OCI-LY7 (cell line): ENCODE data around the gene KLK15. TPM values are rescaled to one million over a fixed set of nuclear protein-coding genes. Genes with fewer than 3 reads are reported as not detected.

ENCODE experiments used
- BruUV-seq: library from RNA; stranded (reverse); fragments of 400-500 nt; replicated peaks from 2 replicates; lab custom pipeline; 2021; lab: Mats Ljungman, UMichigan
- CTCF ChIA-PET: fragments of 300-600 bp; sonication (Branson Sonifier 250); formaldehyde crosslinking; loops from one replicate; lab custom pipeline; 2022; ENCODE audit warnings: antibody characterized with exemption; ENCODE audit not compliant: unreplicated experiment; lab: Charles Lee
- POLR2A ChIA-PET: fragments of 300-600 bp; sonication (Branson Sonifier 250); formaldehyde crosslinking; loops from one replicate; lab custom pipeline; 2022; ENCODE audit warnings: antibody characterized with exemption; lab: Charles Lee
- DNase-seq: peaks from one replicate; pipeline ENCODE4 v3.0.0-alpha.2; 2015; ENCODE audit warnings: low spot score
- H2AFZ ChIP-seq: fragments of 200-600 bp; sonication (generic), shearing (Covaris generic); 2 replicates; pipeline ENCODE4 v1.6.1; 2014; ENCODE audit warnings: mild to moderate bottlenecking, antibody characterized with exemption, low read length, moderate library complexity
- H3K27ac ChIP-seq: fragments of 200-600 bp; sonication (generic); 2 replicates; pipeline ENCODE4 v1.5.1; 2014; ENCODE audit warnings: mixed run types, low read depth, mild to moderate bottlenecking, moderate library complexity, low read length, inconsistent platforms; ENCODE audit not compliant: poor library complexity, severe bottlenecking
- H3K36me3 ChIP-seq: fragments of 200-600 bp; sonication (generic); 2 replicates; pipeline ENCODE4 v1.6.1; 2014; ENCODE audit warnings: mild to moderate bottlenecking, antibody characterized with exemption, low read length, moderate library complexity, mixed read lengths; ENCODE audit not compliant: insufficient read depth
- H3K4me1 ChIP-seq: fragments of 200-600 bp; sonication (generic); 2 replicates; pipeline ENCODE4 v1.5.1; 2014; ENCODE audit warnings: mild to moderate bottlenecking, low read length; ENCODE audit not compliant: insufficient read depth, poor library complexity, severe bottlenecking
- H3K4me2 ChIP-seq: fragments of 200-600 bp; sonication (generic); 2 replicates; pipeline ENCODE4 v1.6.1; 2014; ENCODE audit warnings: mild to moderate bottlenecking, low read length
- H3K4me3 ChIP-seq: fragments of 200-600 bp; sonication (generic); 2 replicates; pipeline ENCODE4 v1.5.1; 2014; ENCODE audit warnings: mild to moderate bottlenecking, low read depth, low read length; ENCODE audit not compliant: poor library complexity, severe bottlenecking
- H3K79me2 ChIP-seq: fragments of 200-600 bp; sonication (generic); 2 replicates; pipeline ENCODE4 v1.6.1; 2016; ENCODE audit warnings: low read depth, mild to moderate bottlenecking, low read length, moderate library complexity, mixed read lengths; ENCODE audit not compliant: insufficient read depth
- H3K9me2 ChIP-seq: fragments of 200-600 bp; sonication (generic); 2 replicates; pipeline ENCODE4 v1.6.1; 2016; ENCODE audit warnings: mild to moderate bottlenecking, low read length, mixed read lengths; ENCODE audit not compliant: insufficient read depth
- H3K9me3 ChIP-seq: fragments of 200-600 bp; sonication (generic); 2 replicates; pipeline ENCODE4 v1.6.1; 2014; ENCODE audit warnings: mild to moderate bottlenecking, mixed run types, low read length, mixed read lengths
- H4K20me1 ChIP-seq: fragments of 200-600 bp; sonication (generic); 2 replicates; pipeline ENCODE4 v1.6.1; 2014; ENCODE audit warnings: mild to moderate bottlenecking, antibody characterized with exemption, low read length, moderate library complexity, mixed read lengths; ENCODE audit not compliant: insufficient read depth
- EZH2phosphoT487 ChIP-seq: fragments of 200-600 bp; sonication (generic); IDR thresholded peaks from 2 replicates; pipeline ENCODE4 v1.6.1; 2018; ENCODE audit warnings: low read depth, borderline replicate concordance, mild to moderate bottlenecking, mixed run types, antibody characterized with exemption, low read length, moderate library complexity, mixed read lengths
- intact Hi-C: fragments of 100-400 bp; cut with micrococcal nuclease; formaldehyde crosslinking; loops from one replicate; pipeline ENCODE4 v1.10.0; 2022; ENCODE audit not compliant: unreplicated experiment
- total RNA-seq, 2 experiments: library from RNA; depleted of rRNA in 1 of 2; stranded (reverse); fragments of >200 nt in 1 of 2; shearing (Covaris generic) in 1 of 2; gene quantifications; 2 replicates each; pipeline ENCODE4 v1.2.3, GENCODE V29; 2014 to 2022
- TF ChIP-seq, protein P1 (sequence below): fragments of 200-600 bp; sonication (generic); conservative IDR thresholded peaks from 2 replicates; pipeline ENCODE4 v1.5.1; 2014; ENCODE audit warnings: mild to moderate bottlenecking, antibody characterized with exemption, low read length, moderate library complexity, mixed read lengths

Gene KLK15
- total RNA-seq, 2 experiments from 2014 or later, result not detected

DNA sequence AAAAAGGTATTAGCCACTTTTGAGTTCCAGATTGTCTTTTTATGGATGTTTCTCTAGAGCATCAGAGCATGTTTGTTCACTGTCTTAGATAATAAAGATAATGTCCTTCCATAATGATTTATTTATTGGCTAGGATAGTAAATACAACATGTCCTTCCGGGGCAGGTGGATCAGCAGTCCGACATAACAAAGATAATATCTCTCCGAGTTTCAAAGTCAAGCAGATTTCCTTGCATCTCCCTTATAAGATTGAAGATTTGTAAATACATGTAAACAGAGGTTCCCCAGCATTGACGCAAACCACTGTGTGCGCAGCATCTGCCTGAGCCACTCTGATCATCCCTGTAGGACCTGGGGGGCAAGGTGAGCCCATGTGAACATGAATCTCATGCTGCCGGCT lies 8.8 kb upstream of the KLK15 start:
- no peaks in the 10 kb centered on the region for H3K79me2 ChIP-seq
- H3K36me3 ChIP-seq, result no peaks in the 10 kb centered on the region
- H4K20me1 ChIP-seq, result no peaks in the 10 kb centered on the region
- no peaks in the 10 kb centered on the region for H3K4me1 ChIP-seq
- H3K9me3 ChIP-seq, result no peaks in the 10 kb centered on the region
- intact Hi-C loops, result no loop called here
- H3K4me3 ChIP-seq, result no peak overlapping the region
- no peak overlapping the region for H2AFZ ChIP-seq
- H3K9me2 ChIP-seq, result no peaks in the 10 kb centered on the region
- no peak overlapping the region for H3K4me2 ChIP-seq
- DNase-seq, result no peak
- POLR2A ChIA-PET, result no interaction called here
- CTCF ChIA-PET, result no interaction called here
- BruUV-seq, result no TSS peak
- H3K27ac ChIP-seq, result no peak overlapping the region
- TF ChIP-seq, protein P1, sequence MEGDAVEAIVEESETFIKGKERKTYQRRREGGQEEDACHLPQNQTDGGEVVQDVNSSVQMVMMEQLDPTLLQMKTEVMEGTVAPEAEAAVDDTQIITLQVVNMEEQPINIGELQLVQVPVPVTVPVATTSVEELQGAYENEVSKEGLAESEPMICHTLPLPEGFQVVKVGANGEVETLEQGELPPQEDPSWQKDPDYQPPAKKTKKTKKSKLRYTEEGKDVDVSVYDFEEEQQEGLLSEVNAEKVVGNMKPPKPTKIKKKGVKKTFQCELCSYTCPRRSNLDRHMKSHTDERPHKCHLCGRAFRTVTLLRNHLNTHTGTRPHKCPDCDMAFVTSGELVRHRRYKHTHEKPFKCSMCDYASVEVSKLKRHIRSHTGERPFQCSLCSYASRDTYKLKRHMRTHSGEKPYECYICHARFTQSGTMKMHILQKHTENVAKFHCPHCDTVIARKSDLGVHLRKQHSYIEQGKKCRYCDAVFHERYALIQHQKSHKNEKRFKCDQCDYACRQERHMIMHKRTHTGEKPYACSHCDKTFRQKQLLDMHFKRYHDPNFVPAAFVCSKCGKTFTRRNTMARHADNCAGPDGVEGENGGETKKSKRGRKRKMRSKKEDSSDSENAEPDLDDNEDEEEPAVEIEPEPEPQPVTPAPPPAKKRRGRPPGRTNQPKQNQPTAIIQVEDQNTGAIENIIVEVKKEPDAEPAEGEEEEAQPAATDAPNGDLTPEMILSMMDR, result no peak
- no peak for TF ChIP-seq EZH2phosphoT487

GRCh38 chr19:50839712-50840655 lies 6.6 kb upstream of the KLK15 start:
- no peak overlapping the region for H3K27ac ChIP-seq
- no peaks in the 10 kb centered on the region for H3K79me2 ChIP-seq
- POLR2A ChIA-PET, result no interaction called here
- H3K4me2 ChIP-seq, result no peak overlapping the region
- DNase-seq, result no peak
- H3K4me1 ChIP-seq, result peaks cover 5% of the 10 kb centered on the region
- TF ChIP-seq, protein P1, result no peak
- TF ChIP-seq EZH2phosphoT487, result no peak
- no peak overlapping the region for H3K4me3 ChIP-seq
- no TSS peak for BruUV-seq
- H3K9me2 ChIP-seq, result no peaks in the 10 kb centered on the region
- H3K36me3 ChIP-seq, result no peaks in the 10 kb centered on the region
- CTCF ChIA-PET, result no interaction called here
- H4K20me1 ChIP-seq, result no peaks in the 10 kb centered on the region
- no peaks in the 10 kb centered on the region for H3K9me3 ChIP-seq
- H2AFZ ChIP-seq, result no peak overlapping the region
- intact Hi-C loops, result no loop called here

DNA sequence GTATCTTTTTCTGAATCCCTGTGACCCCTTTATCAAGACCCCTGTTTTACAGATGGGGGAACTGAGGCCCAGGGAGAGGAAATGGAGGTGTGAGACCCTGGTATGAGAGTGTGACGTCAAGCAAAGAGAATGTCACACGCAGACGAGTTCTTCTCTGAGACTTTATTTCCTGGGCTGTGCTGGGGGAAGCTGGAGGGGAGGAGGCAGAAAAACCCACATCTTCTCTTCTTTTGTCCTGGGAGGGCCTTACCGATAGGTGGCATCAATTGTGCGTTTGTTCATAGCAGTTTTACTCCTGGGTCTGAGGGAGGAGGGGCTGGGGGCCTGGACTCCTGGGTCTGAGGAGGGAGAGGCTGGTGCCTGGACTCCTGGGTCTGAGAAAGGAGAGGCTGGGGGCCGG lies 4.9 kb upstream of the KLK15 start:
- ChIA-PET POLR2A (no interaction called here), CTCF (no interaction called here)
- intact Hi-C loops, result no loop called here
- peaks cover 5% of the 10 kb centered on the region for H3K4me1 ChIP-seq
- H2AFZ ChIP-seq, result no peak overlapping the region
- no peaks in the 10 kb centered on the region for H3K36me3 ChIP-seq
- H3K9me2 ChIP-seq, result no peaks in the 10 kb centered on the region
- H3K4me3 ChIP-seq, result no peak overlapping the region
- no peak overlapping the region for H3K4me2 ChIP-seq
- peak; percentile 49 for DNase-seq
- no peaks in the 10 kb centered on the region for H3K9me3 ChIP-seq
- no peaks in the 10 kb centered on the region for H3K79me2 ChIP-seq
- no TSS peak for BruUV-seq
- H3K27ac ChIP-seq, result no peak overlapping the region
- TF ChIP-seq, protein P1, result peak; percentile 68
- no peak for TF ChIP-seq EZH2phosphoT487
- no peaks in the 10 kb centered on the region for H4K20me1 ChIP-seq
